ENCODE results near the gene FBN2. TPM values are rescaled to one million over a fixed set of nuclear protein-coding genes. Genes with fewer than 3 reads are reported as not detected.

Gene FBN2
- total and polyA plus RNA-seq, 9 of the 15 experiments (the other 6 are each of a cell fraction or from before 2014, with no cell fraction given), result 0.01 to 0.09 TPM; not detected in 7

GRCh38 chr5:128405159-128405558, 132.9 kb downstream of the FBN2 start (continued):
- TF ChIP-seq TSHZ1 (CRISPR knock-in tag; IDR thresholded peaks at IDR 0.05) (no peak), GABPA (tag; conservative IDR thresholded peaks at IDR 0.05; ENCODE audit: low read depth) (no peak), SMARCA5 (IDR thresholded peaks at IDR 0.05) (no peak)

GRCh38 chr5:128403333-128403732, 134.7 kb downstream of the FBN2 start:
- Histone ChIP-seq H3K9ac (ENCODE audit: insufficient read depth in 1 of 2, low read depth in 2 of 2, low read length in 2 of 2) (no peak overlapping the region), H3K36me3 (ENCODE audit: control insufficient read depth, insufficient read depth, low read length) (no peaks in the 10 kb centered on the region), H3K27me3 (ENCODE audit: control insufficient read depth in 2 of 2, insufficient read depth in 2 of 2, low read length in 2 of 2) (no peaks in the 10 kb centered on the region), H3K4me1 (replicated peaks in 1 of 2; ENCODE audit: control insufficient read depth in 2 of 2, insufficient read depth in 2 of 2, low read length in 2 of 2) (no peaks in the 10 kb centered on the region), H2AFZ (ENCODE audit: low read depth, low read length) (no peak overlapping the region), H3K79me2 (ENCODE audit: control insufficient read depth, insufficient read depth, low read length) (no peaks in the 10 kb centered on the region), H3K27ac (ENCODE audit: extremely low read depth, low read depth, low read length) (no peak overlapping the region), H4K20me1 (replicated peaks; ENCODE audit: control insufficient read depth, insufficient read depth, low read length) (no peaks in the 10 kb centered on the region), H3K4me2 (ENCODE audit: insufficient read depth, low read length) (no peak overlapping the region), H3K9me1 (ENCODE audit: control insufficient read depth, insufficient read depth, low read length) (no peaks in the 10 kb centered on the region), H3K4me3 (no peak overlapping the region), H3K9me3 (replicated peaks; ENCODE audit: control insufficient read depth, insufficient read depth, low read depth, low read length) (no peaks in the 10 kb centered on the region)
- intact Hi-C loops (cut with micrococcal nuclease) (no loop called here), in situ Hi-C loops (cut with MboI) (no loop called here)
- no peak for DNase-seq (ENCODE audit: extremely low read depth in 1 of 4, low spot score in 3 of 4)
- WGBS (ENCODE audit: insufficient coverage, low coverage, missing lambda C conversion rate), result 2% methylated on average over 4 of the region's 4 CpGs
- ChIA-PET CTCF (ENCODE audit: low intra/inter-chr PET ratio) (no interaction called here), POLR2A (no interaction called here)
- no peak for FAIRE-seq
- no TSS peak for BruUV-seq (replicated peaks)
- no peak for ATAC-seq
- TF ChIP-seq CHCHD3 (CRISPR knock-in tag; IDR thresholded peaks at IDR 0.05) (no peak), ZBTB17 (CRISPR knock-in tag; IDR thresholded peaks at IDR 0.05) (no peak), VEZF1 (CRISPR knock-in tag; IDR thresholded peaks at IDR 0.05) (no peak), RBM39 (optimal IDR thresholded peaks at IDR 0.05; ENCODE audit: low read depth, low read length) (no peak), E2F8 (IDR thresholded peaks at IDR 0.05; ENCODE audit: low read depth, partially characterized antibody) (no peak), PHB (CRISPR knock-in tag; IDR thresholded peaks at IDR 0.05) (no peak), HMBOX1 (IDR thresholded peaks at IDR 0.05) (no peak), XRCC5 (IDR thresholded peaks at IDR 0.05; ENCODE audit: low read depth, low read length) (no peak), FOXA1 (IDR thresholded peaks at IDR 0.05; ENCODE audit: borderline replicate concordance) (no peak), RNF2 (IDR thresholded peaks at IDR 0.05) (no peak), MAFF (IDR thresholded peaks at IDR 0.05; ENCODE audit: low read length) (no peak)
